H9 (cell line): Measurements from ENCODE around the gene LIMK2. TPM values are rescaled to one million over a fixed set of nuclear protein-coding genes. Genes with fewer than 3 reads are reported as not detected.
A peak's percentile ranks its signal among the peaks of the same experiment; 100 is the strongest.

ENCODE experiments used
- DNase-seq: peaks from one replicate; pipeline ENCODE4 v3.0.0-alpha.2; 2017
- H2AFZ ChIP-seq: one replicate; pipeline ENCODE4 v1.6.1; 2013; ENCODE audit warnings: mild to moderate bottlenecking, low read length, control low read depth, moderate library complexity
- H2AK5ac ChIP-seq: 2 replicates; pipeline ENCODE4 v1.6.1; 2013; ENCODE audit warnings: low read length, control low read depth, mixed read lengths; ENCODE audit not compliant: insufficient read length
- H2BK120ac ChIP-seq: one replicate; pipeline ENCODE4 v1.6.1; 2013; ENCODE audit warnings: low read depth, mild to moderate bottlenecking, low read length, control low read depth, inconsistent platforms; ENCODE audit not compliant: poor library complexity, severe bottlenecking
- H2BK12ac ChIP-seq: 2 replicates; pipeline ENCODE4 v1.6.1; 2013; ENCODE audit warnings: low read length, control low read depth, mixed read lengths, low read depth; ENCODE audit not compliant: insufficient read length
- H2BK15ac ChIP-seq: 2 replicates; pipeline ENCODE4 v1.6.1; 2013; ENCODE audit warnings: low read depth, low read length, control low read depth
- H2BK20ac ChIP-seq: one replicate; pipeline ENCODE4 v1.6.1; 2013; ENCODE audit warnings: low read depth, mild to moderate bottlenecking, low read length, control low read depth, inconsistent platforms; ENCODE audit not compliant: poor library complexity, severe bottlenecking
- H2BK5ac ChIP-seq: 2 replicates; pipeline ENCODE4 v1.6.1; 2013; ENCODE audit warnings: low read length, control low read depth, mixed read lengths; ENCODE audit not compliant: insufficient read length
- H3K14ac ChIP-seq: 2 replicates; pipeline ENCODE4 v1.6.1; 2013; ENCODE audit warnings: low read length, control low read depth; ENCODE audit not compliant: insufficient read depth
- H3K18ac ChIP-seq: 2 replicates; pipeline ENCODE4 v1.6.1; 2013; ENCODE audit warnings: low read depth, mild to moderate bottlenecking, mixed read lengths, low read length, control low read depth; ENCODE audit not compliant: insufficient read length
- H3K23ac ChIP-seq: 2 replicates; pipeline ENCODE4 v1.6.1; 2013; ENCODE audit warnings: low read length, control low read depth, mixed read lengths, low read depth; ENCODE audit not compliant: insufficient read length
- H3K23me2 ChIP-seq: 2 replicates; pipeline ENCODE4 v1.6.1; 2013; ENCODE audit warnings: low read depth, mild to moderate bottlenecking, mixed read lengths, low read length, control low read depth; ENCODE audit not compliant: insufficient read length, poor library complexity, severe bottlenecking
- H3K27ac ChIP-seq: 2 replicates; pipeline ENCODE4 v1.5.1; 2013; ENCODE audit warnings: low read length, control low read depth, mixed read lengths, low read depth; ENCODE audit not compliant: insufficient read length
- H3K27me3 ChIP-seq: 2 replicates; pipeline ENCODE4 v1.6.1; 2013; ENCODE audit warnings: low read length, control low read depth, inconsistent platforms; ENCODE audit not compliant: insufficient read depth
- H3K4ac ChIP-seq: 2 replicates; pipeline ENCODE4 v1.6.1; 2013; ENCODE audit warnings: low read depth, mild to moderate bottlenecking, control low read depth, inconsistent platforms, low read length, moderate library complexity
- H3K4me1 ChIP-seq: 2 replicates; pipeline ENCODE4 v1.6.1; 2013; ENCODE audit warnings: low read length, control low read depth, inconsistent platforms; ENCODE audit not compliant: insufficient read depth
- H3K4me2 ChIP-seq: 2 replicates; pipeline ENCODE4 v1.6.1; 2013; ENCODE audit warnings: low read length, control low read depth, mixed read lengths; ENCODE audit not compliant: insufficient read length, insufficient read depth
- H3K56ac ChIP-seq: 2 replicates; pipeline ENCODE4 v1.6.1; 2013; ENCODE audit warnings: low read depth, mild to moderate bottlenecking, mixed read lengths, low read length, control low read depth; ENCODE audit not compliant: insufficient read length
- H3K79me1 ChIP-seq: 2 replicates; pipeline ENCODE4 v1.6.1; 2013; ENCODE audit warnings: low read depth, mild to moderate bottlenecking, moderate library complexity, low read length, control low read depth, inconsistent platforms; ENCODE audit not compliant: insufficient read depth, poor library complexity, severe bottlenecking
- H3K79me2 ChIP-seq: 2 replicates; pipeline ENCODE4 v1.6.1; 2013; ENCODE audit warnings: low read length, control low read depth, inconsistent platforms; ENCODE audit not compliant: insufficient read depth
- H3K9ac ChIP-seq: 2 replicates; pipeline ENCODE4 v1.6.1; 2013; ENCODE audit warnings: low read length, control low read depth, mixed read lengths; ENCODE audit not compliant: insufficient read length; ENCODE audit errors: extremely low read depth
- H3K9me3 ChIP-seq: one replicate; pipeline ENCODE4 v1.6.1; 2013; ENCODE audit warnings: low read depth, low read length, inconsistent platforms; ENCODE audit not compliant: control insufficient read depth
- H3T11ph ChIP-seq: one replicate; pipeline ENCODE4 v1.6.1; 2013; ENCODE audit warnings: mild to moderate bottlenecking, low read length, control low read depth, inconsistent platforms
- H4K20me1 ChIP-seq: one replicate; pipeline ENCODE4 v1.6.1; 2013; ENCODE audit not compliant: control insufficient read depth, insufficient read length, insufficient read depth
- H4K5ac ChIP-seq: 2 replicates; pipeline ENCODE4 v1.6.1; 2013; ENCODE audit warnings: low read depth, mild to moderate bottlenecking, mixed read lengths, low read length, control low read depth; ENCODE audit not compliant: insufficient read length
- H4K8ac ChIP-seq: replicated peaks from 2 replicates; pipeline ENCODE4 v1.6.1; 2013; ENCODE audit warnings: low read length, control low read depth, mixed read lengths, low read depth; ENCODE audit not compliant: insufficient read length
- H4K91ac ChIP-seq: 2 replicates; pipeline ENCODE4 v1.6.1; 2013; ENCODE audit warnings: low read depth, mild to moderate bottlenecking, moderate library complexity, mixed read lengths, low read length, control low read depth; ENCODE audit not compliant: insufficient read length
- H3K27ac Mint-ChIP-seq, 3 experiments: 2 replicates in 2 of 3; 3 replicates in 1 of 3; pipeline ENCODE4 v1.8.0; 2020 to 2021; ENCODE audit warnings: mixed read lengths in 3 of 3, mild to moderate bottlenecking in 1 of 3, moderate library complexity in 1 of 3
- H3K27me3 Mint-ChIP-seq: 2 replicates; pipeline ENCODE4 v1.8.0; 2021; ENCODE audit warnings: low read depth, mild to moderate bottlenecking, moderate library complexity, mixed read lengths
- H3K36me3 Mint-ChIP-seq, 3 experiments: 2 replicates in 2 of 3; 3 replicates in 1 of 3; pipeline ENCODE4 v1.8.0; 2020 to 2021; ENCODE audit warnings: low read depth in 3 of 3, mixed read lengths in 3 of 3; ENCODE audit not compliant: insufficient read depth in 1 of 3
- H3K4me1 Mint-ChIP-seq, 2 experiments: 2 replicates each; pipeline ENCODE4 v1.8.0; 2020; ENCODE audit warnings: mixed read lengths in 2 of 2
- H3K4me3 Mint-ChIP-seq, 2 experiments: 2 replicates in 1 of 2; 3 replicates in 1 of 2; pipeline ENCODE4 v1.8.0; 2020 to 2021; ENCODE audit warnings: mild to moderate bottlenecking in 2 of 2, mixed read lengths in 2 of 2, moderate library complexity in 1 of 2
- H3K9me3 Mint-ChIP-seq, 2 experiments: 2 replicates in 1 of 2; 3 replicates in 1 of 2; pipeline ENCODE4 v1.8.0; 2020; ENCODE audit warnings: mild to moderate bottlenecking in 2 of 2, mixed read lengths in 2 of 2, moderate library complexity in 1 of 2
- WGBS: extraction: QIAGEN DNeasy Blood & Tissue Kit; methylation state at CpG from one replicate; pipeline ENCODE4 v1.1.7; 2013; ENCODE audit warnings: missing lambda C conversion rate, low lambda C conversion rate, mixed read lengths; ENCODE audit not compliant: insufficient read length; ENCODE audit errors: extremely low coverage; 5-methylcytosine and 5-hydroxymethylcytosine counted together
- total RNA-seq: library from RNA; stranded (reverse); gene quantifications from 2 replicates; pipeline ENCODE4 v1.2.1, GENCODE V29; 2021
- TF ChIP-seq, protein P1 (sequence below): fragments of 200-600 bp; sonication (generic); conservative IDR thresholded peaks from 3 replicates; pipeline ENCODE4 v1.8.0; 2021; ENCODE audit warnings: antibody characterized with exemption, mild to moderate bottlenecking

The LIMK2 gene
- total RNA-seq, 1 experiment from 2014 or later = 51.3 TPM

- H3K27me3 Mint-ChIP-seq = no peaks in the 10 kb centered on the region; the same call in 1 of the 2 replicates
- peaks cover 7% of the 10 kb centered on the region; the same call in 1 of the 2 replicates for H3K4me1 ChIP-seq
- H3K23ac ChIP-seq = no peak overlapping the region
- H3K4me1 Mint-ChIP-seq = peaks cover 25 to 31% of the 10 kb centered on the region in 2 experiments
- no peaks in the 10 kb centered on the region for H3K27me3 ChIP-seq
- no peak overlapping the region for H3K4me2 ChIP-seq
- H3K27ac Mint-ChIP-seq = peak overlapping the region in 2 of 3 experiments; percentile 40 to 94; a peak in 3 of 7 replicates
- H2AFZ ChIP-seq = no peak overlapping the region
- no peaks in the 10 kb centered on the region for H3K79me2 ChIP-seq
- H3K27ac ChIP-seq = no peak overlapping the region
- H3K9me3 Mint-ChIP-seq = no peaks in the 10 kb centered on the region
- no peak overlapping the region for H2BK120ac ChIP-seq
- no peak overlapping the region for H4K8ac ChIP-seq
- H4K5ac ChIP-seq = no peak overlapping the region
- no peak overlapping the region for H3K4me3 Mint-ChIP-seq
- no peak overlapping the region for H2AK5ac ChIP-seq
- WGBS = no CpG with 5 or more reads among the region's 1 CpG
- no peak overlapping the region for H2BK15ac ChIP-seq
- H3K9ac ChIP-seq = no peak overlapping the region
- no peak overlapping the region for H2BK5ac ChIP-seq
- H4K91ac ChIP-seq = no peak overlapping the region
- no peak overlapping the region for H2BK12ac ChIP-seq
- H3K18ac ChIP-seq = no peak overlapping the region
- no peak overlapping the region for H3K56ac ChIP-seq
- no peak for DNase-seq
- no peaks in the 10 kb centered on the region for H3K79me1 ChIP-seq
- H4K20me1 ChIP-seq = no peaks in the 10 kb centered on the region
- H3K4ac ChIP-seq = no peak overlapping the region
- no peak overlapping the region for H2BK20ac ChIP-seq
- H3T11ph ChIP-seq = no peak overlapping the region
- H3K14ac ChIP-seq = no peak overlapping the region
- no peaks in the 10 kb centered on the region for H3K23me2 ChIP-seq
- no peaks in the 10 kb centered on the region for H3K9me3 ChIP-seq
- H3K36me3 Mint-ChIP-seq = peaks cover 0 to 5% (median 4%) of the 10 kb centered on the region in 3 experiments; a peak in 4 of 7 replicates
- TF ChIP-seq, protein P1, sequence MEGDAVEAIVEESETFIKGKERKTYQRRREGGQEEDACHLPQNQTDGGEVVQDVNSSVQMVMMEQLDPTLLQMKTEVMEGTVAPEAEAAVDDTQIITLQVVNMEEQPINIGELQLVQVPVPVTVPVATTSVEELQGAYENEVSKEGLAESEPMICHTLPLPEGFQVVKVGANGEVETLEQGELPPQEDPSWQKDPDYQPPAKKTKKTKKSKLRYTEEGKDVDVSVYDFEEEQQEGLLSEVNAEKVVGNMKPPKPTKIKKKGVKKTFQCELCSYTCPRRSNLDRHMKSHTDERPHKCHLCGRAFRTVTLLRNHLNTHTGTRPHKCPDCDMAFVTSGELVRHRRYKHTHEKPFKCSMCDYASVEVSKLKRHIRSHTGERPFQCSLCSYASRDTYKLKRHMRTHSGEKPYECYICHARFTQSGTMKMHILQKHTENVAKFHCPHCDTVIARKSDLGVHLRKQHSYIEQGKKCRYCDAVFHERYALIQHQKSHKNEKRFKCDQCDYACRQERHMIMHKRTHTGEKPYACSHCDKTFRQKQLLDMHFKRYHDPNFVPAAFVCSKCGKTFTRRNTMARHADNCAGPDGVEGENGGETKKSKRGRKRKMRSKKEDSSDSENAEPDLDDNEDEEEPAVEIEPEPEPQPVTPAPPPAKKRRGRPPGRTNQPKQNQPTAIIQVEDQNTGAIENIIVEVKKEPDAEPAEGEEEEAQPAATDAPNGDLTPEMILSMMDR = no peak
These were observed 29.1 kb downstream of the LIMK2 start for GRCh38 chr22:31241200-31241599.
